Gastroesophageal sphincter (tissue), 4 donors: ENCODE data around the gene WDR75. TPM values are rescaled to one million over a fixed set of nuclear protein-coding genes. Genes with fewer than 3 reads are reported as not detected.

Experiments used
- ATAC-seq: fragments of 150-250 bp; one replicate; pipeline ENCODE4 v1.9.1; 2016; ENCODE audit warnings: mild to moderate bottlenecking, moderate library complexity
- H3K27ac ChIP-seq, 4 donors: fragments of 200-600 bp; sonication (generic) in 3 of 4; 1 replicate in 3 of 4; 2 replicates in 1 of 4; pipeline ENCODE4 v1.5.1; 2016 to 2019
- H3K27me3 ChIP-seq: fragments of 200-600 bp; sonication (generic); one replicate; pipeline ENCODE4 v1.5.1; 2019
- H3K36me3 ChIP-seq, 2 donors: fragments of 200-600 bp; sonication (generic); one replicate each; pipeline ENCODE4 v1.5.1; 2019; ENCODE audit warnings: control low read depth in 1 of 2
- H3K4me1 ChIP-seq, 3 donors: fragments of 200-600 bp; sonication (generic); 1 replicate in 2 of 3; 2 replicates in 1 of 3; pipeline ENCODE4 v1.5.1; 2016 to 2019; ENCODE audit warnings: control low read depth in 2 of 3
- H3K4me3 ChIP-seq, 2 donors: fragments of 200-600 bp; sonication (generic); one replicate each; pipeline ENCODE4 v1.5.1; 2019; ENCODE audit warnings: mild to moderate bottlenecking in 1 of 2, moderate library complexity in 1 of 2
- H3K9me3 ChIP-seq, 3 donors: fragments of 200-600 bp; sonication (generic); one replicate each; pipeline ENCODE4 v1.5.1; 2017 to 2019; ENCODE audit warnings: control low read depth in 2 of 3
- EP300 ChIP-seq: sonication (generic); formaldehyde crosslinking; IDR thresholded peaks from one replicate; pipeline ENCODE4 v1.6.1; 2017; ENCODE audit warnings: antibody characterized with exemption, mild to moderate bottlenecking
- POLR2A ChIP-seq, 2 donors: fragments of 450-650 bp; IDR thresholded peaks; one replicate each; pipeline ENCODE4 v1.6.1; 2017; ENCODE audit warnings: antibody characterized with exemption in 2 of 2, mild to moderate bottlenecking in 2 of 2, moderate library complexity in 1 of 2
- POLR2AphosphoS5 ChIP-seq: sonication (generic); formaldehyde crosslinking; IDR thresholded peaks from one replicate; pipeline ENCODE4 v1.6.1; 2017; ENCODE audit warnings: antibody characterized with exemption
- WGBS, 2 donors: methylation state at CpG; one replicate each; pipeline ENCODE4 v1.1.5; 2018; ENCODE audit warnings: low coverage in 1 of 2; 5-methylcytosine and 5-hydroxymethylcytosine counted together
- total RNA-seq, 4 donors: library from RNA; depleted of rRNA; stranded (reverse); fragments of >200 nt; gene quantifications; one replicate each; pipeline ENCODE4 v1.1.0, GENCODE V29; 2016
- TF ChIP-seq, protein P1 (sequence below), 4 experiments: fragments of 200-600 bp in 2 of 4; fragments of 450-650 bp in 2 of 4; sonication (generic) in 1 of 4; IDR thresholded peaks; one replicate each; pipeline ENCODE4 v1.5.1; 2017 to 2019; ENCODE audit warnings: antibody characterized with exemption in 4 of 4, mild to moderate bottlenecking in 2 of 4, moderate library complexity in 2 of 4

WDR75 gene
- total RNA-seq, 4 donors from 2014 or later = 19.7 to 42.6 (median 28.3) TPM

DNA sequence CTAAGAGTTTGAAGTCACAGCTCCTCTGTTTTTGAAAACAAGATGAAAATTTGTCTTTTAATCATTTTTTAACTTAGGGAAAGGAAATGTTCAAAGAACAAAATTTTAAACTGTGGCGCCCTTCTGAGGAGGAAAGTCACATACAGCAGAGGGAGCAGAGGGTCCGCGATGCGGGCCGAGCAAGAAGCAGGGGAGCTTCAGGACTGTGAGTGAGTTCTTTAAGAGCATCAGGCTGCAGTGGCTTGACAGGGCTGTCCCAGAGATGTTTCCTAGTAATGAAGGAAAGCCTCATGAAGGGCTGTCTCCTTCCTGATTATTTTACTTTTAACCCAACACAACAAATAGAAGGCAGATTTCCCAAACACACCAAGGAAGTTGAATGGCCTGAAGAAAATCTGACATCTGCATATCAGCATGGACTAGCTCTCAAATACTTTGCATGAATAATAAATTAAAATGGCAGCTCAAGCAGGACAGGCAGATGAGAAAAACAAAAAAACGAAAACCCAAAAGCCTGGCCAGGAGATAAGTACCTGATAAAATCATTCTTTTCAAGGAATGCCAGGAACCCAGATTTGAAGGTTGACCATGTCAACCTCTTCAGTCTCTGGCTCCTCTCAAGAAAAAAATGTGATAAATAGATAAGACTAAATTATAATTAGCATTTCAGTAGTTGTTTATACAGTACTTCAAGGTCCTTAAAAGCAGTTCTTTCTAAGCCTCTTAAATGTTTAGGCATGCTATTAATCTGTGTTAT is 78.5 kb downstream of the WDR75 start:
- no peak overlapping the region for H3K27ac ChIP-seq
- 63 to 79% methylated on average over 4 to 6 of the region's 6 CpGs for WGBS, 2 donors
- peaks cover 0 to 23% (median 4%) of the 10 kb centered on the region in 3 donors for H3K4me1 ChIP-seq
- H3K4me3 ChIP-seq = no peak overlapping the region
- ATAC-seq = no peak
- no peaks in the 10 kb centered on the region for H3K9me3 ChIP-seq
- H3K27me3 ChIP-seq = no peaks in the 10 kb centered on the region
- H3K36me3 ChIP-seq = no peaks in the 10 kb centered on the region
- TF ChIP-seq, protein P1, sequence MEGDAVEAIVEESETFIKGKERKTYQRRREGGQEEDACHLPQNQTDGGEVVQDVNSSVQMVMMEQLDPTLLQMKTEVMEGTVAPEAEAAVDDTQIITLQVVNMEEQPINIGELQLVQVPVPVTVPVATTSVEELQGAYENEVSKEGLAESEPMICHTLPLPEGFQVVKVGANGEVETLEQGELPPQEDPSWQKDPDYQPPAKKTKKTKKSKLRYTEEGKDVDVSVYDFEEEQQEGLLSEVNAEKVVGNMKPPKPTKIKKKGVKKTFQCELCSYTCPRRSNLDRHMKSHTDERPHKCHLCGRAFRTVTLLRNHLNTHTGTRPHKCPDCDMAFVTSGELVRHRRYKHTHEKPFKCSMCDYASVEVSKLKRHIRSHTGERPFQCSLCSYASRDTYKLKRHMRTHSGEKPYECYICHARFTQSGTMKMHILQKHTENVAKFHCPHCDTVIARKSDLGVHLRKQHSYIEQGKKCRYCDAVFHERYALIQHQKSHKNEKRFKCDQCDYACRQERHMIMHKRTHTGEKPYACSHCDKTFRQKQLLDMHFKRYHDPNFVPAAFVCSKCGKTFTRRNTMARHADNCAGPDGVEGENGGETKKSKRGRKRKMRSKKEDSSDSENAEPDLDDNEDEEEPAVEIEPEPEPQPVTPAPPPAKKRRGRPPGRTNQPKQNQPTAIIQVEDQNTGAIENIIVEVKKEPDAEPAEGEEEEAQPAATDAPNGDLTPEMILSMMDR (IDR thresholded peaks at IDR 0.05) = no peak
- TF ChIP-seq POLR2AphosphoS5 (no peak), POLR2A (IDR thresholded peaks at IDR 0.05) (no peak), EP300 (no peak)

DNA sequence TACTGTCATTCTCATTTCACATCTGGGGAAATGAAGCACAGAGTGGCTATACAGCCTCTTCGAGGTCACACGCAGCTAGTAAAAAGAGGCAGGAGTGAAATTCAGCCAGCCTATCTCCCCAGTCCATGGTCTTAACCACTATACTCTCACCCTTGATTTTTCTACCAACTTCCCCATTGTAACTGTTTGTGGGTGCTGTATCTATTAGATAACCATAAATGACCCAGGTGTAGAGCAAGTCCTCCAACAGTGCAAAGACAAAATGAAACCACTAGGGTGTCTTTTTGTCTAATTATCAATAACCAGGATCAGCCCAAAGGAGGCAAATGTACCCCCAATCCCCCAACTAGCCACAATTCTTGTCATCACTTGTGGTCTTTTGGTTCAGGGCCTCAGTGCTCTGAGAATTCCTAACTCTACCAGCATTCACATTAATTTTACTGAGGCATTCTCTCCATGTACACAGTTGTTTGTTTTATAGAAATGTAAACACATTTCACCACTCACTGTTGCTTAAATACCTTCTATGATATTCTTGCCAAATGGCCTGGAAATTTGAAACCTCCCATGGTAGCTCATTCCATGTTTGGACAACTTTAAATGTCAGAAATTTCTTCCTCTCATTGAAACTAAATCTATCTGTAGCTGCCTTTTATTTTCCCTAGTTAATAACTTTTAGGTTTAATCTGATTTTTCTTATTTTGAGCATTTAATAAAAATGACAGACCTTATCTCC is 80.6 kb downstream of the WDR75 start:
- ATAC-seq = no peak
- TF ChIP-seq EP300 (no peak), POLR2A (IDR thresholded peaks at IDR 0.05) (no peak), POLR2AphosphoS5 (no peak)
- TF ChIP-seq, protein P1 (IDR thresholded peaks at IDR 0.05) = no peak
- Histone ChIP-seq H3K9me3 (no peaks in the 10 kb centered on the region), H3K4me1 (peaks cover 0 to 24% (median 2%) of the 10 kb centered on the region in 3 donors), H3K36me3 (no peaks in the 10 kb centered on the region), H3K4me3 (no peak overlapping the region), H3K27ac (peak overlapping the region in 3 of 4 donors; percentile 4 to 37 (median 12)), H3K27me3 (no peaks in the 10 kb centered on the region)
- 95 to 100% methylated on average over 2 of the region's 2 CpGs for WGBS, 2 donors

DNA sequence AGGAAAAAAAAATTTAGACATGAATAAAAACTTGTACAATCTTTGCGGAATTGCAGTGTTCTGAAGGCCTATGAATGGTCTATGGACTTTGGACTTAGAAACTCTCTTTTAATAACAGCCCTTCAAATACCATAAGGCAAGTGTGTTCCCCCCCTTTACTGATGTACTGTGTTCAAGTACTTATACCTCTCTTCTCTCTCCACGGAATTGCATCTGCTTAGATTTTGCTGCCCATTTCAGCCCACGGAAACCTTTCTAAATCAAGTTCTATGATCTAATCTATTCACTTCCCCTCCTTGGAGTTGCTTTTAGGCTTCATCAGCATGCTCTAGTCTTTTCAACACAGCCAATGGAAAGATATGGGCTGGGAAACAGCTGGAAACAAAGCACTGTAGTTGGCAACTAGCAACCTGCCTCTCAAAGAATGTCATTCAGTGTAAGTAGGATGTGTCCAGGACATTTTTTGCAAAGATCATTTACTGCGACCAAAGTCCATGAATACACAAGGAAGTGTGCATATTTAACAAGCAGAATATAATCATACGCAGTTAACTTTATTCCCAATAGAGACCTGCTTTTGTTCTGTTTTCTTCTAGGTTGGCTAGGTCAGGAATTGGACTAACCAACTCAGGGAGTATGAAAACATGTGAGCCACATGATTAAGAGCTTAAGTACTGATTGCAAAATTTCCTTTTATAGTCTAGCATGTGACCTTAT is 81.3 kb downstream of the WDR75 start:
- TF ChIP-seq, protein P1 (IDR thresholded peaks at IDR 0.05) = no peak
- TF ChIP-seq EP300 (no peak), POLR2A (IDR thresholded peaks at IDR 0.05) (no peak), POLR2AphosphoS5 (no peak)
- H3K4me1 ChIP-seq = peaks cover 5 to 32% (median 5%) of the 10 kb centered on the region in 3 donors
- no peaks in the 10 kb centered on the region for H3K27me3 ChIP-seq
- peak; percentile 81 for ATAC-seq
- H3K27ac ChIP-seq = peak overlapping the region in 3 of 4 donors; percentile 4 to 37 (median 34)
- no peaks in the 10 kb centered on the region for H3K9me3 ChIP-seq
- H3K36me3 ChIP-seq = no peaks in the 10 kb centered on the region
- H3K4me3 ChIP-seq = no peak overlapping the region
- WGBS, 2 donors = 55 to 57% methylated on average over 5 of the region's 5 CpGs

DNA sequence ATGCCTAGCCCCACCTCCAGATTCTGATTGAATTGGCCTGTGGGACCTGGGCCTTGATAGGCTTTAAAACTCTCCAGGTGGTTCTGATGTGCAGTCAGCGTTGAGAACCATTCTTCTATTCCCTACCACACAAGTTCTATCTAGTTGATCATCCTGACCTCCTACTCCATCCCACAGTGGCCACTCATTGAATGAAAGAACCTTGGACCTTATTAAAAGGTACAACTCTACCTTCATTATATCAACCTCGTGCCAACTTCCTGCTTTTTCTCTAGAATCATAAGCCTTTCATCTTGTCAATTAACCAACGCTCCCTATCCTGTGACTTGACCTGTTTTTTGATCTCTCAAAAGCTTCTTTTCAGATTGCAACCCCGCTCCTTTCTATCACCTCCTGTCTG is 83.5 kb downstream of the WDR75 start:
- Histone ChIP-seq H3K4me3 (no peak overlapping the region), H3K27me3 (no peaks in the 10 kb centered on the region), H3K27ac (no peak overlapping the region), H3K4me1 (peaks cover 5 to 44% (median 7%) of the 10 kb centered on the region in 3 donors), H3K36me3 (no peaks in the 10 kb centered on the region), H3K9me3 (no peaks in the 10 kb centered on the region)
- no peak for ATAC-seq
- 67 to 100% methylated on average over 1 to 4 of the region's 4 CpGs for WGBS, 2 donors
- TF ChIP-seq, protein P1 (IDR thresholded peaks at IDR 0.05) = no peak
- no peak for TF ChIP-seq POLR2A (IDR thresholded peaks at IDR 0.05)
- TF ChIP-seq EP300 = no peak
- no peak for TF ChIP-seq POLR2AphosphoS5

Other genes with a start within 250 kb of the WDR75 start
- 10 to 100 TPM; 32.1 to 96.3 (median 57.2) TPM for gene SLC40A1, start 139.3 kb downstream of the WDR75 start, total RNA-seq
- gene ASNSD1, start 220.0 kb downstream of the WDR75 start, total RNA-seq = 10 to 100 TPM; 40.3 to 76.1 (median 52.9) TPM
- gene ANKAR, start 233.2 kb downstream of the WDR75 start, total RNA-seq = 10 to 100 TPM in 3 of 4 donors, 1 to 10 TPM in 1; 3.7 to 36.1 (median 13.4) TPM